OCI-LY1 (cell line): ENCODE results near the gene GOLGB1.
"Not testable (repeated sequence)": the region's sequence is repeated elsewhere in the genome, so short reads cannot be mapped to it uniquely, and the experiment has no call there.

Source experiments
- H2AFZ ChIP-seq: fragments of 200-600 bp; sonication (generic), shearing (Covaris generic); 2 replicates; pipeline ENCODE4 v1.6.0; 2014; ENCODE audit warnings: antibody characterized with exemption, mild to moderate bottlenecking, low read length
- H3F3A ChIP-seq: fragments of 200-600 bp; sonication (generic), shearing (Covaris generic); 2 replicates; pipeline ENCODE4 v1.6.0; 2014; ENCODE audit warnings: mild to moderate bottlenecking, antibody characterized with exemption, low read length, moderate library complexity; ENCODE audit not compliant: insufficient read depth
- H3K27ac ChIP-seq: fragments of 200-600 bp; sonication (generic); 2 replicates; pipeline ENCODE4 v1.5.1; 2014; ENCODE audit warnings: low read length, mixed run types, mild to moderate bottlenecking, low read depth; ENCODE audit not compliant: poor library complexity, severe bottlenecking
- H3K27me3 ChIP-seq: fragments of 200-600 bp; sonication (generic); 2 replicates; pipeline ENCODE4 v1.6.0; 2014; ENCODE audit warnings: antibody characterized with exemption, mild to moderate bottlenecking, low read length, moderate library complexity; ENCODE audit not compliant: insufficient read depth
- H3K36me3 ChIP-seq: fragments of 200-600 bp; sonication (generic); 2 replicates; pipeline ENCODE4 v1.6.1; 2014; ENCODE audit warnings: mild to moderate bottlenecking, antibody characterized with exemption, low read length, moderate library complexity, mixed read lengths; ENCODE audit not compliant: insufficient read depth
- H3K4me1 ChIP-seq: fragments of 200-600 bp; sonication (generic); 2 replicates; pipeline ENCODE4 v1.5.1; 2014; ENCODE audit warnings: mild to moderate bottlenecking, low read length, moderate library complexity; ENCODE audit not compliant: insufficient read depth, severe bottlenecking
- H3K4me2 ChIP-seq: fragments of 200-600 bp; sonication (generic), shearing (Covaris generic); 2 replicates; pipeline ENCODE4 v1.6.1; 2014; ENCODE audit warnings: low read length
- H3K4me3 ChIP-seq: fragments of 200-600 bp; sonication (generic); 2 replicates; pipeline ENCODE4 v1.5.1; 2014; ENCODE audit warnings: low read length, low read depth, mild to moderate bottlenecking, mixed read lengths; ENCODE audit not compliant: poor library complexity, severe bottlenecking
- H3K79me2 ChIP-seq: fragments of 200-600 bp; shearing (Covaris generic); 2 replicates; pipeline ENCODE4 v1.6.1; 2016; ENCODE audit warnings: mixed run types, low read length, mixed read lengths; ENCODE audit not compliant: insufficient read depth
- H3K9ac ChIP-seq: fragments of 200-600 bp; sonication (generic), shearing (Covaris generic); 2 replicates; pipeline ENCODE4 v1.6.1; 2014; ENCODE audit warnings: mild to moderate bottlenecking, low read length, mixed read lengths
- H3K9me2 ChIP-seq: fragments of 200-600 bp; sonication (generic), shearing (Covaris generic); 2 replicates; pipeline ENCODE4 v1.6.1; 2014; ENCODE audit warnings: low read depth, mild to moderate bottlenecking, low read length, mixed read lengths
- H3K9me3 ChIP-seq: fragments of 200-600 bp; shearing (Covaris generic); 2 replicates; pipeline ENCODE4 v1.6.1; 2014; ENCODE audit warnings: low read length, mixed read lengths
- H4K20me1 ChIP-seq: fragments of 200-600 bp; sonication (generic), shearing (Covaris generic); 2 replicates; pipeline ENCODE4 v1.6.0; 2016; ENCODE audit warnings: mild to moderate bottlenecking, low read length; ENCODE audit not compliant: insufficient read depth
- CTCF ChIP-seq: fragments of 200-600 bp; sonication (generic), shearing (Covaris generic); IDR thresholded peaks from 2 replicates; pipeline ENCODE4 v1.5.1; 2017; ENCODE audit warnings: mild to moderate bottlenecking, antibody characterized with exemption, low read length, moderate library complexity, mixed read lengths
- EZH2 ChIP-seq: fragments of 200-600 bp; sonication (generic), shearing (Covaris generic); IDR thresholded peaks from 2 replicates; pipeline ENCODE4 v1.8.0; 2017; ENCODE audit warnings: borderline replicate concordance, mixed run types, mild to moderate bottlenecking, antibody characterized with exemption, low read length, moderate library complexity, mixed read lengths

Gene GOLGB1

GRCh38 chr3:121781611-121782010, 32.1 kb upstream of the GOLGB1 start:
- Histone ChIP-seq H3K27me3 (no peaks in the 10 kb centered on the region), H2AFZ (no peak overlapping the region), H3K9me3 (no peaks in the 10 kb centered on the region), H3K4me3 (no peak overlapping the region), H4K20me1 (no peaks in the 10 kb centered on the region), H3K9me2 (no peaks in the 10 kb centered on the region), H3F3A (no peaks in the 10 kb centered on the region), H3K27ac (no peak overlapping the region), H3K79me2 (no peaks in the 10 kb centered on the region), H3K36me3 (peaks cover 82% of the 10 kb centered on the region), H3K4me2 (no peak overlapping the region), H3K9ac (no peak overlapping the region), H3K4me1 (no peaks in the 10 kb centered on the region)
- TF ChIP-seq EZH2: no peak
- TF ChIP-seq CTCF: no peak

GRCh38 chr3:121775095-121775494, 25.6 kb upstream of the GOLGB1 start:
- H3K4me2 ChIP-seq, H3F3A ChIP-seq: not testable (repeated sequence)
- peaks cover 89% of the 10 kb centered on the region for H3K36me3 ChIP-seq

GRCh38 chr3:121769246-121769645, 19.7 kb upstream of the GOLGB1 start:
- Histone ChIP-seq H3K9me2 (no peaks in the 10 kb centered on the region), H3K4me1 (no peaks in the 10 kb centered on the region), H3K9me3 (no peaks in the 10 kb centered on the region), H3F3A (peaks cover 3% of the 10 kb centered on the region; the same call in 1 of the 2 replicates), H2AFZ (no peak overlapping the region), H3K36me3 (peaks cover 49% of the 10 kb centered on the region), H4K20me1 (no peaks in the 10 kb centered on the region), H3K9ac (no peak overlapping the region), H3K27me3 (no peaks in the 10 kb centered on the region), H3K4me3 (no peak overlapping the region), H3K27ac (no peak overlapping the region), H3K4me2 (no peak overlapping the region), H3K79me2 (no peaks in the 10 kb centered on the region)
- no peak for TF ChIP-seq EZH2
- no peak for TF ChIP-seq CTCF

More at GRCh38 chr3:121775095-121775494, 25.6 kb upstream of the GOLGB1 start:
- H3K4me1 ChIP-seq, H3K27me3 ChIP-seq, H4K20me1 ChIP-seq, H3K4me3 ChIP-seq, H3K9me2 ChIP-seq, H3K27ac ChIP-seq, H3K9ac ChIP-seq, H3K9me3 ChIP-seq, H3K79me2 ChIP-seq, H2AFZ ChIP-seq: not testable (repeated sequence)

- peaks cover 3% of the 10 kb centered on the region; the same call in 1 of the 2 replicates for H3F3A ChIP-seq
- no peak overlapping the region for H3K27ac ChIP-seq
- H3K4me2 ChIP-seq: no peak overlapping the region
- TF ChIP-seq CTCF: no peak
- no peak for TF ChIP-seq EZH2
- H3K9me3 ChIP-seq: no peaks in the 10 kb centered on the region
- H4K20me1 ChIP-seq: no peaks in the 10 kb centered on the region
- H3K9me2 ChIP-seq: no peaks in the 10 kb centered on the region
- H3K27me3 ChIP-seq: no peaks in the 10 kb centered on the region
- H3K79me2 ChIP-seq: no peaks in the 10 kb centered on the region
- no peak overlapping the region for H3K9ac ChIP-seq
- no peak overlapping the region for H3K4me3 ChIP-seq
- H2AFZ ChIP-seq: no peak overlapping the region
- no peaks in the 10 kb centered on the region for H3K4me1 ChIP-seq
- H3K36me3 ChIP-seq: peaks cover 41% of the 10 kb centered on the region
These were observed 18.9 kb upstream of the GOLGB1 start for GRCh38 chr3:121768452-121768851.
